NCI-H524 treated with DMSO at 0.1 percent for 48 hours (cell line): ENCODE data around the gene CFAP61.

Source experiments
- DNase-seq: peaks from one replicate; lab custom pipeline; 2025; lab: John Stamatoyannopoulos, UW

The CFAP61 gene

GRCh38 chr20:20399531-20400500 lies 347.5 kb downstream of the CFAP61 start:
- DNase-seq = no peak

- no peak for DNase-seq
Observed at GRCh38 chr20:20401991-20402390, 349.7 kb downstream of the CFAP61 start.

GRCh38 chr20:20404633-20405032 lies 352.3 kb downstream of the CFAP61 start:
- DNase-seq = no peak

- DNase-seq = peak; percentile 63
Observed at GRCh38 chr20:20405623-20406022, 353.3 kb downstream of the CFAP61 start.

- DNase-seq = peak; percentile 53
Observed at GRCh38 chr20:20406306-20406705, 354.0 kb downstream of the CFAP61 start.

GRCh38 chr20:20407891-20408805 lies 355.8 kb downstream of the CFAP61 start:
- peak; percentile 58 for DNase-seq

- no peak for DNase-seq
Observed at GRCh38 chr20:20409331-20409730, 357.0 kb downstream of the CFAP61 start.
